Liver (tissue), 9 donors: Measurements from ENCODE around the gene MYH14. TPM values are rescaled to one million over a fixed set of nuclear protein-coding genes. Genes with fewer than 3 reads are reported as not detected.
"Not testable (repeated sequence)": the region's sequence is repeated elsewhere in the genome, so short reads cannot be mapped to it uniquely, and the experiment has no call there.

Experiments
- DNase-seq: peaks from one replicate; pipeline ENCODE4 v3.0.0-alpha.2; 2017; ENCODE audit warnings: low spot score
- H3K27ac ChIP-seq, 2 donors: one replicate each; pipeline ENCODE4 v1.7.0; 2013; ENCODE audit warnings: inconsistent platforms in 2 of 2, low read length in 2 of 2, control low read depth in 1 of 2, low read depth in 1 of 2, mild to moderate bottlenecking in 1 of 2
- H3K27me3 ChIP-seq, 4 donors: one replicate each; pipeline versions ENCODE4 v1.6.1 to v1.7.0; 2013; ENCODE audit warnings: low read length in 3 of 4, inconsistent platforms in 1 of 4, mild to moderate bottlenecking in 1 of 4, moderate library complexity in 1 of 4; ENCODE audit not compliant: control insufficient read depth in 4 of 4, insufficient read depth in 4 of 4
- H3K36me3 ChIP-seq, 4 donors: one replicate each; pipeline versions ENCODE4 v1.6.1 to v1.7.0; 2013; ENCODE audit warnings: low read length in 3 of 4, mild to moderate bottlenecking in 3 of 4, low read depth in 1 of 4, moderate library complexity in 1 of 4; ENCODE audit not compliant: control insufficient read depth in 4 of 4, insufficient read depth in 3 of 4
- H3K4me1 ChIP-seq, 4 donors: one replicate each; pipeline versions ENCODE4 v1.6.1 to v1.7.0; 2013; ENCODE audit warnings: low read length in 3 of 4, mild to moderate bottlenecking in 3 of 4, moderate library complexity in 1 of 4; ENCODE audit not compliant: control insufficient read depth in 4 of 4, insufficient read depth in 4 of 4
- H3K4me3 ChIP-seq, 3 donors: one replicate each; pipeline versions ENCODE4 v1.6.1 to v1.7.0; 2013; ENCODE audit warnings: low read length in 3 of 3, control low read depth in 1 of 3, low read depth in 1 of 3, mild to moderate bottlenecking in 1 of 3
- H3K9ac ChIP-seq, 2 donors: one replicate each; pipeline ENCODE4 v1.7.0; 2013; ENCODE audit warnings: low read length in 2 of 2, mild to moderate bottlenecking in 2 of 2, moderate library complexity in 2 of 2, control low read depth in 1 of 2, low read depth in 1 of 2
- H3K9me3 ChIP-seq, 4 donors: one replicate each; pipeline versions ENCODE4 v1.6.1 to v1.7.0; 2013; ENCODE audit warnings: low read length in 3 of 4; ENCODE audit not compliant: control insufficient read depth in 4 of 4
- ATF3 ChIP-seq: IDR thresholded peaks from 2 replicates; pipeline ENCODE4 v1.6.1; 2016; ENCODE audit warnings: antibody characterized with exemption
- EGR1 ChIP-seq, 2 donors: IDR thresholded peaks; 2 replicates each; pipeline ENCODE4 v1.6.1; 2016 to 2018; ENCODE audit warnings: antibody characterized with exemption in 2 of 2, low read depth in 2 of 2
- FOXA1 ChIP-seq: IDR thresholded peaks from 2 replicates; pipeline ENCODE4 v1.6.1; 2016; ENCODE audit warnings: antibody characterized with exemption
- FOXA2 ChIP-seq: IDR thresholded peaks from 2 replicates; pipeline ENCODE4 v1.6.1; 2016; ENCODE audit warnings: antibody characterized with exemption
- GABPA ChIP-seq, 2 donors: IDR thresholded peaks in 1 of 2; conservative IDR thresholded peaks in 1 of 2; 2 replicates each; pipeline ENCODE4 v1.6.1; 2016; ENCODE audit warnings: antibody characterized with exemption in 2 of 2, mild to moderate bottlenecking in 1 of 2, moderate library complexity in 1 of 2
- HNF4A ChIP-seq, 2 donors: conservative IDR thresholded peaks; 2 replicates each; pipeline ENCODE4 v1.6.1; 2016; ENCODE audit warnings: antibody characterized with exemption in 2 of 2, mild to moderate bottlenecking in 2 of 2
- HNF4G ChIP-seq: IDR thresholded peaks from 2 replicates; pipeline ENCODE4 v1.6.1; 2016; ENCODE audit warnings: antibody characterized with exemption
- JUND ChIP-seq, 2 donors: IDR thresholded peaks; 2 replicates each; pipeline ENCODE4 v1.6.1; 2016; ENCODE audit warnings: antibody characterized with exemption in 2 of 2
- NR2F2 ChIP-seq: IDR thresholded peaks from 2 replicates; pipeline ENCODE4 v1.6.1; 2016; ENCODE audit warnings: antibody characterized with exemption
- RAD21 ChIP-seq, 2 donors: IDR thresholded peaks; 2 replicates each; pipeline ENCODE4 v1.6.1; 2016; ENCODE audit warnings: antibody characterized with exemption in 2 of 2, mild to moderate bottlenecking in 2 of 2
- RXRA ChIP-seq, 2 donors: IDR thresholded peaks; 2 replicates each; pipeline ENCODE4 v1.6.1; 2017 to 2018; ENCODE audit warnings: antibody characterized with exemption in 2 of 2, mild to moderate bottlenecking in 1 of 2
- SP1 ChIP-seq: IDR thresholded peaks from 2 replicates; pipeline ENCODE4 v1.6.1; 2018; ENCODE audit warnings: antibody characterized with exemption, mild to moderate bottlenecking
- TAF1 ChIP-seq: conservative IDR thresholded peaks from 2 replicates; pipeline ENCODE4 v1.6.1; 2016; ENCODE audit warnings: antibody characterized with exemption, mild to moderate bottlenecking
- YY1 ChIP-seq: IDR thresholded peaks from 2 replicates; pipeline ENCODE4 v1.6.1; 2016; ENCODE audit warnings: antibody characterized with exemption, mild to moderate bottlenecking
- WGBS: extraction: QIAGEN DNeasy Blood & Tissue Kit; methylation state at CpG from one replicate; pipeline ENCODE4 v1.1.7; 2013; 5-methylcytosine and 5-hydroxymethylcytosine counted together
- polyA plus RNA-seq, 2 donors: library from polyadenylated mRNA; stranded (reverse) in 1 of 2; unstranded in 1 of 2; fragments of 200-250 nt in 1 of 2; fragments of >200 nt in 1 of 2; fragmentation: Nextera tagmentation in 1 of 2; extraction: Ambion mirVana in 1 of 2; gene quantifications; one replicate each; pipeline versions ENCODE4 v1.2.1 to v1.2.3, GENCODE V29; 2013 to 2015
- total RNA-seq, 2 donors: library from RNA; depleted of rRNA; stranded (reverse); fragments of >200 nt; gene quantifications; one replicate each; pipeline ENCODE4 v1.2.3, GENCODE V29; 2014
- TF ChIP-seq, protein P1 (sequence below): IDR thresholded peaks from 2 replicates; pipeline ENCODE4 v1.6.1; 2016; ENCODE audit warnings: antibody characterized with exemption
- TF ChIP-seq, protein P2 (sequence below): IDR thresholded peaks from 2 replicates; pipeline ENCODE4 v1.6.1; 2016; ENCODE audit warnings: antibody characterized with exemption
- TF ChIP-seq, protein P3 (sequence below): fragments of 150-350 bp; IDR thresholded peaks from 2 replicates; pipeline ENCODE4 v1.5.1; 2017; ENCODE audit warnings: improper control_type of control experiment, low read depth, low read length; ENCODE audit not compliant: missing input control
- TF ChIP-seq, protein P4 (sequence below): IDR thresholded peaks from 2 replicates; pipeline ENCODE4 v1.6.1; 2016; ENCODE audit warnings: antibody characterized with exemption, mild to moderate bottlenecking
- donor health status: healthy.
- donor health status: healthy.
- donor health status: healthy.
- donor health status: healthy.
- donor health status: healthy.

MYH14 gene
- total and polyA plus RNA-seq, 4 donors, result 12.4 to 37.5 (median 25.5) TPM

DNA sequence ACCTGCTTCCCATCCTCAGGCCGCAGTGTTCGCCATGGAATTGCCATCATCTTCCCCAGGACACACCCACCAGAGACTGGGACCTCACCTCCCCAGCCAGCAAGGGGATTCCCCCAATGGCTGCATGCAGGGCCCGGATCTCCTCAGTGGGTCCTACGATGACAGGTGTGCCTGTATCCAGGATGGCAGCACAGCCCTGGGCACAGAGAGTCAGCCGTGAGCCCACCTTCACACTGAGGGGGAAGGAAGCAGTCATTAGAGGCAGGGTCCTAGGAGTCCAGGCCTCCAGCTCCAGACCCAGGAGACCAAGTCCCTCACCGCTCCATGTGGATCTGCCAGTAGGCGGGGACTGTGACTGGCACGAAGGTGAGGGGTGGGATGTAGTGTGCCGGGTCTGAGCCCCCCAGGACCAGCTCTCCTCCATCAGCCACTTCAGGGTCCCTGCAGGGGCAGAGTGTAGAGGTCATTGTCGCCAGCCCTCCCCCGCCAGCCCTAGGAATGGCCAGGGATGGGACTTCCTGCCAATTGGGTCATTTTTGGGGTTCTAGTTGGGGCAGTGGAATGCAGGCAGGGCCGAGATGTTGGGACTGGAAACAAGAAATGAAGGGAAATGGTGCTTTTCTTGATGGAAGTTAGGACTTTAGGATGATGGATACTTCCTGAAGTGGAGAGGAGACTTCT, 131.5 kb downstream of the MYH14 start:
- no peaks in the 10 kb centered on the region for H3K9me3 ChIP-seq
- no peaks in the 10 kb centered on the region for H3K36me3 ChIP-seq
- no peaks in the 10 kb centered on the region for H3K27me3 ChIP-seq
- no peak overlapping the region for H3K4me3 ChIP-seq
- H3K9ac ChIP-seq, result no peak overlapping the region
- no peak for TF ChIP-seq HNF4A (conservative IDR thresholded peaks at IDR 0.05)
- no peak for TF ChIP-seq RXRA (IDR thresholded peaks at IDR 0.05)
- TF ChIP-seq FOXA1, result no peak
- TF ChIP-seq TAF1, result no peak
- no peak for TF ChIP-seq JUND (IDR thresholded peaks at IDR 0.05)
- no peak for TF ChIP-seq ATF3
- TF ChIP-seq, protein P1, sequence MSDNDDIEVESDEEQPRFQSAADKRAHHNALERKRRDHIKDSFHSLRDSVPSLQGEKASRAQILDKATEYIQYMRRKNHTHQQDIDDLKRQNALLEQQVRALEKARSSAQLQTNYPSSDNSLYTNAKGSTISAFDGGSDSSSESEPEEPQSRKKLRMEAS, result no peak
- TF ChIP-seq HNF4G, result no peak
- no peak for TF ChIP-seq YY1
- H3K4me1 ChIP-seq, result peaks cover 9 to 37% (median 20%) of the 10 kb centered on the region in 4 donors
- H3K27ac ChIP-seq, result no peak overlapping the region
- 95% methylated on average over 12 of the region's 12 CpGs for WGBS
- no peak for DNase-seq

GRCh38 chr19:50337031-50337430, 133.6 kb downstream of the MYH14 start:
- not testable (repeated sequence) for DNase-seq, H3K9ac ChIP-seq

GRCh38 chr19:50340331-50340730, 136.9 kb downstream of the MYH14 start:
- Histone ChIP-seq H3K36me3 (peaks cover 0 to 2% (median 0%) of the 10 kb centered on the region in 4 donors), H3K4me1 (peaks cover 0 to 3% (median 0%) of the 10 kb centered on the region in 4 donors), H3K27me3 (no peaks in the 10 kb centered on the region), H3K9ac (no peak overlapping the region), H3K9me3 (peaks cover 0 to 3% (median 1%) of the 10 kb centered on the region in 4 donors), H3K4me3 (no peak overlapping the region), H3K27ac (no peak overlapping the region)
- DNase-seq, result no peak
- TF ChIP-seq YY1, result no peak
- no peak for TF ChIP-seq HNF4G
- TF ChIP-seq FOXA1, result no peak
- TF ChIP-seq, protein P1, result no peak
- TF ChIP-seq EGR1 (IDR thresholded peaks at IDR 0.05; ENCODE audit: low read depth in 2 of 2), result no peak
- no peak for TF ChIP-seq RAD21 (IDR thresholded peaks at IDR 0.05)
- TF ChIP-seq, protein P2, sequence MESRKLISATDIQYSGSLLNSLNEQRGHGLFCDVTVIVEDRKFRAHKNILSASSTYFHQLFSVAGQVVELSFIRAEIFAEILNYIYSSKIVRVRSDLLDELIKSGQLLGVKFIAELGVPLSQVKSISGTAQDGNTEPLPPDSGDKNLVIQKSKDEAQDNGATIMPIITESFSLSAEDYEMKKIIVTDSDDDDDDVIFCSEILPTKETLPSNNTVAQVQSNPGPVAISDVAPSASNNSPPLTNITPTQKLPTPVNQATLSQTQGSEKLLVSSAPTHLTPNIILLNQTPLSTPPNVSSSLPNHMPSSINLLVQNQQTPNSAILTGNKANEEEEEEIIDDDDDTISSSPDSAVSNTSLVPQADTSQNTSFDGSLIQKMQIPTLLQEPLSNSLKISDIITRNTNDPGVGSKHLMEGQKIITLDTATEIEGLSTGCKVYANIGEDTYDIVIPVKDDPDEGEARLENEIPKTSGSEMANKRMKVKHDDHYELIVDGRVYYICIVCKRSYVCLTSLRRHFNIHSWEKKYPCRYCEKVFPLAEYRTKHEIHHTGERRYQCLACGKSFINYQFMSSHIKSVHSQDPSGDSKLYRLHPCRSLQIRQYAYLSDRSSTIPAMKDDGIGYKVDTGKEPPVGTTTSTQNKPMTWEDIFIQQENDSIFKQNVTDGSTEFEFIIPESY, result no peak
- no peak for TF ChIP-seq NR2F2
- TF ChIP-seq SP1, result no peak
- no peak for TF ChIP-seq GABPA (IDR thresholded peaks at IDR 0.05 in 1 of 2, conservative IDR thresholded peaks at IDR 0.05 in 1 of 2)
- TF ChIP-seq, protein P3, sequence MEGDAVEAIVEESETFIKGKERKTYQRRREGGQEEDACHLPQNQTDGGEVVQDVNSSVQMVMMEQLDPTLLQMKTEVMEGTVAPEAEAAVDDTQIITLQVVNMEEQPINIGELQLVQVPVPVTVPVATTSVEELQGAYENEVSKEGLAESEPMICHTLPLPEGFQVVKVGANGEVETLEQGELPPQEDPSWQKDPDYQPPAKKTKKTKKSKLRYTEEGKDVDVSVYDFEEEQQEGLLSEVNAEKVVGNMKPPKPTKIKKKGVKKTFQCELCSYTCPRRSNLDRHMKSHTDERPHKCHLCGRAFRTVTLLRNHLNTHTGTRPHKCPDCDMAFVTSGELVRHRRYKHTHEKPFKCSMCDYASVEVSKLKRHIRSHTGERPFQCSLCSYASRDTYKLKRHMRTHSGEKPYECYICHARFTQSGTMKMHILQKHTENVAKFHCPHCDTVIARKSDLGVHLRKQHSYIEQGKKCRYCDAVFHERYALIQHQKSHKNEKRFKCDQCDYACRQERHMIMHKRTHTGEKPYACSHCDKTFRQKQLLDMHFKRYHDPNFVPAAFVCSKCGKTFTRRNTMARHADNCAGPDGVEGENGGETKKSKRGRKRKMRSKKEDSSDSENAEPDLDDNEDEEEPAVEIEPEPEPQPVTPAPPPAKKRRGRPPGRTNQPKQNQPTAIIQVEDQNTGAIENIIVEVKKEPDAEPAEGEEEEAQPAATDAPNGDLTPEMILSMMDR, result no peak
- TF ChIP-seq FOXA2, result no peak
- no peak for TF ChIP-seq TAF1
- no peak for TF ChIP-seq HNF4A (conservative IDR thresholded peaks at IDR 0.05)
- no peak for TF ChIP-seq ATF3
- no peak for TF ChIP-seq JUND (IDR thresholded peaks at IDR 0.05)
- TF ChIP-seq, protein P4, sequence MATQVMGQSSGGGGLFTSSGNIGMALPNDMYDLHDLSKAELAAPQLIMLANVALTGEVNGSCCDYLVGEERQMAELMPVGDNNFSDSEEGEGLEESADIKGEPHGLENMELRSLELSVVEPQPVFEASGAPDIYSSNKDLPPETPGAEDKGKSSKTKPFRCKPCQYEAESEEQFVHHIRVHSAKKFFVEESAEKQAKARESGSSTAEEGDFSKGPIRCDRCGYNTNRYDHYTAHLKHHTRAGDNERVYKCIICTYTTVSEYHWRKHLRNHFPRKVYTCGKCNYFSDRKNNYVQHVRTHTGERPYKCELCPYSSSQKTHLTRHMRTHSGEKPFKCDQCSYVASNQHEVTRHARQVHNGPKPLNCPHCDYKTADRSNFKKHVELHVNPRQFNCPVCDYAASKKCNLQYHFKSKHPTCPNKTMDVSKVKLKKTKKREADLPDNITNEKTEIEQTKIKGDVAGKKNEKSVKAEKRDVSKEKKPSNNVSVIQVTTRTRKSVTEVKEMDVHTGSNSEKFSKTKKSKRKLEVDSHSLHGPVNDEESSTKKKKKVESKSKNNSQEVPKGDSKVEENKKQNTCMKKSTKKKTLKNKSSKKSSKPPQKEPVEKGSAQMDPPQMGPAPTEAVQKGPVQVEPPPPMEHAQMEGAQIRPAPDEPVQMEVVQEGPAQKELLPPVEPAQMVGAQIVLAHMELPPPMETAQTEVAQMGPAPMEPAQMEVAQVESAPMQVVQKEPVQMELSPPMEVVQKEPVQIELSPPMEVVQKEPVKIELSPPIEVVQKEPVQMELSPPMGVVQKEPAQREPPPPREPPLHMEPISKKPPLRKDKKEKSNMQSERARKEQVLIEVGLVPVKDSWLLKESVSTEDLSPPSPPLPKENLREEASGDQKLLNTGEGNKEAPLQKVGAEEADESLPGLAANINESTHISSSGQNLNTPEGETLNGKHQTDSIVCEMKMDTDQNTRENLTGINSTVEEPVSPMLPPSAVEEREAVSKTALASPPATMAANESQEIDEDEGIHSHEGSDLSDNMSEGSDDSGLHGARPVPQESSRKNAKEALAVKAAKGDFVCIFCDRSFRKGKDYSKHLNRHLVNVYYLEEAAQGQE, result no peak
- no peak for TF ChIP-seq RXRA (IDR thresholded peaks at IDR 0.05)

More at GRCh38 chr19:50337031-50337430, 133.6 kb downstream of the MYH14 start:
- H3K9me3 ChIP-seq, H3K36me3 ChIP-seq, H3K4me3 ChIP-seq, H3K27ac ChIP-seq, H3K27me3 ChIP-seq: not testable (repeated sequence)
- 90% methylated on average over 6 of the region's 6 CpGs for WGBS
- peaks cover 5 to 24% (median 9%) of the 10 kb centered on the region in 4 donors for H3K4me1 ChIP-seq
